ENCODE results near the gene HEATR5A.

Gene HEATR5A

DNA sequence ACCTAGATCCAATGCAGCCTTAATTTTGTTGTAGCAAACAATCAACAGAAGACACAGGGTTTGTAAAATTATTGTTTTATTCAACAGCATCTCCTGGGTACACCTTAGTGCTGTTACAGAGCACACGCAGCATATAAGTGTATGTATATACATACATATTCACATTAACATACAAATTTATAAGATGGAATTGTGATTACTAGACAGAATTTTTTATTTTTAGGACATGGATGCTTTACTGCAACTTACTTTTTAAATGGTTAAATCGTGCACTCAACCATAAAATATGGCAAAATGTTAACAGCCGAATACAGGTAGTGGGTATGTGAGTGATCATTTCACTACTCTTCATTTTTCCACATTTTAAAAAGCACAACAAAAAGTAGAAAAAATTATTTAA lies 16.6 kb downstream of the HEATR5A start:
- no peak for ATAC-seq

GRCh38 chr14:31402764-31403439 lies 17.4 kb downstream of the HEATR5A start:
- ATAC-seq, result no peak
- TF ChIP-seq ZFP30 (CRISPR knock-in tag; IDR thresholded peaks at IDR 0.05) (no peak), RARB (CRISPR knock-in tag; IDR thresholded peaks at IDR 0.05) (no peak), GLIS3 (CRISPR knock-in tag; IDR thresholded peaks at IDR 0.05) (no peak), ZNF565 (CRISPR knock-in tag; conservative IDR thresholded peaks at IDR 0.05; ENCODE audit: low read depth) (no peak), ZNF8 (CRISPR knock-in tag; IDR thresholded peaks at IDR 0.05) (no peak), CSRNP3 (CRISPR knock-in tag; IDR thresholded peaks at IDR 0.05) (no peak), TSHZ2 (CRISPR knock-in tag; IDR thresholded peaks at IDR 0.05) (no peak), ESRRG (CRISPR knock-in tag; IDR thresholded peaks at IDR 0.05) (no peak)
- TF ChIP-seq, protein P1, sequence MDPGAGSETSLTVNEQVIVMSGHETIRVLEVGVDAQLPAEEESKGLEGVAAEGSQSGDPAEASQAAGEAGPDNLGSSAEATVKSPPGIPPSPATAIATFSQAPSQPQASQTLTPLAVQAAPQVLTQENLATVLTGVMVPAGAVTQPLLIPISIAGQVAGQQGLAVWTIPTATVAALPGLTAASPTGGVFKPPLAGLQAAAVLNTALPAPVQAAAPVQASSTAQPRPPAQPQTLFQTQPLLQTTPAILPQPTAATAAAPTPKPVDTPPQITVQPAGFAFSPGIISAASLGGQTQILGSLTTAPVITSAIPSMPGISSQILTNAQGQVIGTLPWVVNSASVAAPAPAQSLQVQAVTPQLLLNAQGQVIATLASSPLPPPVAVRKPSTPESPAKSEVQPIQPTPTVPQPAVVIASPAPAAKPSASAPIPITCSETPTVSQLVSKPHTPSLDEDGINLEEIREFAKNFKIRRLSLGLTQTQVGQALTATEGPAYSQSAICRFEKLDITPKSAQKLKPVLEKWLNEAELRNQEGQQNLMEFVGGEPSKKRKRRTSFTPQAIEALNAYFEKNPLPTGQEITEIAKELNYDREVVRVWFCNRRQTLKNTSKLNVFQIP (CRISPR knock-in tag; IDR thresholded peaks at IDR 0.05; ENCODE audit: borderline replicate concordance, low read depth), result no peak
- TF ChIP-seq, protein P2, sequence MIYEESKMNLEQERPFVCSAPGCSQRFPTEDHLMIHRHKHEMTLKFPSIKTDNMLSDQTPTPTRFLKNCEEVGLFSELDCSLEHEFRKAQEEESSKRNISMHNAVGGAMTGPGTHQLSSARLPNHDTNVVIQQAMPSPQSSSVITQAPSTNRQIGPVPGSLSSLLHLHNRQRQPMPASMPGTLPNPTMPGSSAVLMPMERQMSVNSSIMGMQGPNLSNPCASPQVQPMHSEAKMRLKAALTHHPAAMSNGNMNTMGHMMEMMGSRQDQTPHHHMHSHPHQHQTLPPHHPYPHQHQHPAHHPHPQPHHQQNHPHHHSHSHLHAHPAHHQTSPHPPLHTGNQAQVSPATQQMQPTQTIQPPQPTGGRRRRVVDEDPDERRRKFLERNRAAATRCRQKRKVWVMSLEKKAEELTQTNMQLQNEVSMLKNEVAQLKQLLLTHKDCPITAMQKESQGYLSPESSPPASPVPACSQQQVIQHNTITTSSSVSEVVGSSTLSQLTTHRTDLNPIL (CRISPR knock-in tag; IDR thresholded peaks at IDR 0.05; ENCODE audit: low read depth), result no peak

More for the DNA sequence above, 16.6 kb downstream of the HEATR5A start:
- TF ChIP-seq ISL1 (CRISPR knock-in tag; IDR thresholded peaks at IDR 0.05) (no peak), ZNF8 (CRISPR knock-in tag; IDR thresholded peaks at IDR 0.05) (no peak), TSHZ2 (CRISPR knock-in tag; IDR thresholded peaks at IDR 0.05) (no peak), CSDC2 (CRISPR knock-in tag; IDR thresholded peaks at IDR 0.05) (no peak), PPARA (CRISPR knock-in tag; IDR thresholded peaks at IDR 0.05; ENCODE audit: borderline replicate concordance) (no peak), CSRNP3 (CRISPR knock-in tag; IDR thresholded peaks at IDR 0.05) (no peak)

DNA sequence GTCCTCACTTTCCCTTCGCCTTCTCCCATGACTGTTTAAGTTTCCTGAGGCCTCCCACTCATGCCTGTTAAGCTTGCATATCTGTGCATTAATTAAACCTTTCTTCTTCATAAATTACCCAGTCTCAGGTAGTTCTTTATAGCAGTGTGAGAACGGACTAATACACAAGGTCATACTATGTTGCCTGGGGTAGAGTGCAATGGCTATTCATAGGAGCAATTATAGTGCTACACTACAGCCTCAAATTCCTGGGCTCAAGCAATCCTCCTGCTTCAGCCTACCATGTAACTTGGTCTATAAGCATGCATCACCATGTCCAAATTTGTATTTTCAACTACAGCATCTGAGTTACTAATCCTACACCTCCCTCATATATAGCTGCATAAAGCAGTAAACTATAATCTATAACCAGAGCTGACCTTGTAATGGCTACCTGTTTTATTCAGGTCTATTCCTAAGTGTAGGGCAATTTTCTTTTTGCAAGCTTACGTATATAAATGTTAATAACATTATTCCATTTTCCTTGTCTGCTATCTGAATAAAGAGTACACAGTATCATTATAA lies 18.9 kb downstream of the HEATR5A start:
- no peak for ATAC-seq

More for the DNA sequence above, 18.9 kb downstream of the HEATR5A start:
- TF ChIP-seq, protein P1 (CRISPR knock-in tag; IDR thresholded peaks at IDR 0.05; ENCODE audit: borderline replicate concordance, low read depth), result no peak
- TF ChIP-seq OSR1 (CRISPR knock-in tag; IDR thresholded peaks at IDR 0.05), result no peak

Measured in SK-N-SH treated with all-trans-retinoic acid at 6 μM for 48 hours (cell line).